Measurements from ENCODE around the gene ASS1. TPM values are rescaled to one million over a fixed set of nuclear protein-coding genes. Genes with fewer than 3 reads are reported as not detected.

Gene ASS1
- total RNA-seq, 1 experiment from 2014 or later: 249 TPM

DNA sequence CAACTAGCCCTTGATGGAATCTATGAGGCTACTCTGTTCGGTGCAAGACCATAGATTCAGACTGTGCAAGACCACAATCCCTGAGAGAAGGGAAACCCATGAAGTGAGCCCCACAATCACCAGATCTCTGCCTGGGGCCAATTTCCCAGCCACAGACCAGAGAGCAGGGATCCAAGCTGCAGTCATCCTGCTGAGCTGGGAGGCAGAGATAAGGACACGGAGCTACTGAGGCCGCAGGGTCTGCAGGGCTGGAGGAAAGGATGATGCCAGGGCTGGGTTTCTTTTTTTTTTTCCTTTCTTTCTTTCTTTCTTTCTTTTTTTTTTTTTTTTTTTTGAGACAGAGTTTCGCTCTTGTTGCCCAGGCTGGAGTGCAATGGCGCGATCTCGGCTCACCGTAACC is 86.9 kb downstream of the ASS1 start:
- no peak for DNase-seq (ENCODE audit: low read depth)

DNA sequence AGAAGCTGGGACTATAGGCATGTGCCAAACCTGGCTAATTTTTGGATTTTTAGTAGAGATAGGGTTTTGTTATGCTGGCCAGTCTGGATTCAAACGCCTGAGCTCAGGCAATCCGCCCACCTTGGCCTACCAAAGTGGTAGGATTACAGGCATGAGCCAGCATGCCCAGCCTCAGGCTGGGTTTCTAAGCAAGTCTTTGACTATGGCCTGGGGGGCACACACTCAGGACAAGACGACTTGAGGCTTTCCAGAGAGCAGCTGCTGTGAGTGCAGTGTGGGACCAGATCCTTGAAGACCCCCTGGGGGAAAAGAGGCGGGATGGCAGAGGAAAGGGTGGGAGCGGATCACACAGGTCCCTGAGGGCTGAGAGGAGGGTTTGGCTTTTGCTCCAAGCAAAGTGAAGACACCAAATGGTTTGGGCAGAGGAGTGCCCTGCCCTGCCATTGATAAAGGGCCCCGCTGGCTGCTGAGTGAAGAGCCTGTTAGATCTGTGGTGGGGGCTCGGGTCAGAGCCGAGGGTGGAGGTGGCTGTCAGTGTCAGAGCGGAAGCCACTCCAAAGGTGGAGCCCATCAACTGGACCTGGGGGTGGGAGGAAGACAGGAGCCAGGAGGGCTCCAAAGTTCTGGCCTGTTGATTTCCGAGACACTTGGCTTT is 87.8 kb downstream of the ASS1 start:
- no peak for DNase-seq (ENCODE audit: low read depth)

DNA sequence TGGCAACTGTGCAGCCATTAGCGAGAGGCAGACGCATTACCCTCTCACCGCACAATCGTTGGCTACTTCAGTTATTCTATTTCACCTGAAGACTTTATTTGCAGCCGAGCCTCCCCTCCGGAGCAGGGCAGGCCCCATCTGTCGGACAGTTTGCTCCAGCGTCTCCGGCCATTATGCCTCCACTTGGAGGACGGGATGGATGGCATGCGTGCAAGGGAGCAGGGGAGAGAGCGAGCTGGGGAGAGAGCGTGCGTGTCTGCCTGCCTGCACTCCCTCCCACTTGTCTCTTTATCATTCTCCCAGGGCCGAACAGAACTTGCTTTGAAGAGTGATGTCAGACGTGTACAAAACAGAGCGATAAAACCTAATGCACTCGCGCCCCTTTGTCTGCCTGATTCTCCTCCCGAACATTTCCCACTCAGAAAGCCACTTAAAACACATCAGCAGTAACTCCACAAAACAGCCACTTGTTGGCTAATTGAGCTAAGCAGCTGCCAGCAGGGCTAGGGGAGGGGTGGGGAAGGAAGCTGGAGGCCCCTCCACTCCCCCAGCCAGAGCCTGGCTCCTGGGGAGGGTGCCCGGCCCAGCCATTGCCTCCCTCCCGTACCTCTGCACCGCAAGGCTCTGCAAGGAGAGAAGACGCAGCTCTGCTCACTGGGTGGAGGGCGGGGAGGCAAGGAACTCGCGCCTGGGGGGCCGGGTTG is 91.2 kb downstream of the ASS1 start:
- DNase-seq (ENCODE audit: low read depth): peak; percentile 33

DNA sequence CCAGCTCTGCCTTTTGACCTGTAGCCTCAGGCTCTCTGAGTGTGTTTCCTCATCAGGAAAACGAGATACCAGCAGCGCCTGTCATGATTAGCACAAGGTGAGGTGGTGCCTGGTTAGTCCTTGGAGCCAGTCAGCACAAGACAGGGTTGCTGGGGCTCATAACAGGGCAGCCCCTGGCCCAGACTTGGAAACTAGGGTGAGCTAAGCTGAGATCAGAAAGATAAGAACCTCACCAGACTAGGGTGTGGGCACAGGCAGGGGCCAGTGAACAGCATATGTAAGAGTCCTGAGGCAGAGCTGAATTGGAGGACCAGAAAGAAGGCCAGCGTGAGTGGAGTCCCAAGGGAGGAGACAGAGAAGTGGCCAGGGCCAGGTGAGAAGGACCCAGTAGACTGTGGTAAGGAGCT is 91.9 kb downstream of the ASS1 start:
- DNase-seq (ENCODE audit: low read depth): no peak

DNA sequence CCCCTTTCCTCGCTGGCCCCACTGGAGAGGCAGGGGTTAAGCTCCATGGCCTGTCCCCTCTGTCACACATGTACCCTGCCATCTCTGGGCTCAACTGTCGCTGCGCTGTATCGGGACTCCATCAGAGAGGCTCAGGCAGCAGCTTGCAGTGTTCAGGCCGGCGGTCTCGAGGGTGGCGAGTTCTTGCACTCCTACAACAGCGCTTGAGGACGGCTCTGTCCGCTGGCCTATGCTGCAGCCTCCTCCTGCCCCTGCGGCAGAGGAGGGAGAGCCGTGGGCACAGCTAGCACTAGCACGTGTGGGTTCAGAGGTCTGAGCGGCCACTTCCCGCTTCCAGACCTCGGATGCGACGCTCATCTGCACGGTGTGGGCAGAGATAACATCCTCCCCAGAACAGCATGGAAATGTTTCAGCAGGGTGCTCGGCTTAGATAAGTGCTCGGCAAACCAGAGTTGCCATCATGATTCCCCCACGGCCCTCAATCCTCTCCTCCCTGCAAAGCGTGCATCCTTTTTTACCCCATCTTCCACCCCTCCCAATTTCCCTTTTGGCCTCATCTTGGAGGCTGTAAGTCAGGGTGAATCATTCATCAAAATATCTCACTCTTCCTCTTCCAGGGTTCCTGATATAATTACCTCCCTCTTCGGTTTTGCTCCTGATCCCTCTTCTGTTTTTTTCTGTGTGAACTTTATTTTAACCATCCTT is 92.7 kb downstream of the ASS1 start:
- peak; percentile 35 for DNase-seq (ENCODE audit: low read depth)

DNA sequence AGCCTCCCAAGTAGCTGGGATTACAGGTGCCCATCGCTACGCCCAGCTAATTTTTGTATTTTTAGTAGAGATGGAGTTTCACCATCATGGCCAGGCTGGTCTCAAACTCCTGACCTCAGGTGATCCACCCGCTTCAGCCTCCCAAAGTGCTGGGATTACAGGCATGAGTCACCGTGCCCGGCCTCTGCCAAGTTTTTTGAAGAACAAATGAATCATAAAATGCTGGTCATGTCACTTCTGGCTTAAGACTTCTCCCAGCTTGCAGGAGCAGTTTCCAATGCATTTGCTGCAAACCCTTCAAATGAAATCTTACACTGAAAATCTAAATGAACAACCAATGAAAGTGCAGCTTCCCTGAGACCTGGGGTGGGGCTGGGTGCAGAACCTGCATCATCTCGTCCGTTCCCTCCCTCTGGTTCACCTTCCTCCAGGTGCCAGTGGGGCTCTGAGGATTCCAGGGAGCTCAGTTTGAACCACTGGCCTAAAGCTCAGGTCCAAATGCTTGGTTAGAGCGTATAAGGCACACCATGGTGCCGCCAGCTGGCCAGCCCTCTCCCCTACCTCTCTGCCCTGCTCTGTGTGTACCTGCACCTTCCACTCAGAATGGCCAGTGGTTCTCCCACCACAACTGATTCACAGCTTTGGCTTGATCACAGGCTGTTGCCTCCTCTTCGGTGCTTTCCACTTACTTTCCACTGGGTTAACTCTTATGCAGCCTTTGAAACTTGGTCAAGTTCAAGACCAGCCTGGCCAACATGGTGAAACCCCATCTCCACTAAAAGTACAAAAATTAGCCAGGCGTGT is 94.9 kb downstream of the ASS1 start:
- peak; percentile 70 for DNase-seq (ENCODE audit: low read depth)

DNA sequence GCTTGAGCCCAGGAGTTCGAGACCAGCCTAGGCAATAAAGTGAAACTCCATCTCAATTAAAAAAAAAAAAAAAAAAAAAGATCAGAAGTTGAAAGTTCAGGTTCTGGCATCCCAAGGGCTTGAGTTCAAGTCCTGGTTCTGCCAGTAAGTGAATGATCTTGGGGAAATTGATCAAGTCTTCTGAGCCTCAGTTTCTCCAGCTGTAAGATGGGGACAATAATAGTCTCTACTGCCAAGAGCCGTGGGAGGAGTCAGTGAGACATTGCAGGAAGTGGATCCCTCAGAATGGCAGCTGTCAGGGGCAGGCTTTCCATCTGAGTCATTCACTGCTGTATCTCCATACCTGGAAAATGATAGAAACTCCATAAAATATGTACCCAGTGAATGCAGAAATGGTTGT is 96.8 kb downstream of the ASS1 start:
- DNase-seq (ENCODE audit: low read depth): no peak

DNA sequence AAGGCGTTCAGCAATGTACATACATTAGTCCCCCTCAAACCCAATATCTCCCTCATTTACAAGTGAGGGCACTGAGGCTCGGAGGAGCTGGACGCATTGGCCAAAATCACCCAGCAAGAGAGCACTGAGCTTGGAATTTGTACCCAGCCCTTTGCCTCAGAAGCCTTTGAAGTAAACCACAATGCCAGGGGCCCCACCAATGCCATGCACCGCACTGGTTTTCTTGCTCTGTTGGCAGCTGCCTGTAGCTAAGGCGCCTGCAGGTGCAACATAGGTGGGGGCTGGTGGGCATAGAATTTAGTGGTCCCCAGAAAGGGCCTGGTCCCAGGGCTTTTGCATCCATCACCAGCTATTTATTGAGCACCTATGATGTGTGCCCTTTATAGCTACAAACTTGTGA is 97.3 kb downstream of the ASS1 start:
- DNase-seq (ENCODE audit: low read depth): no peak

DNA sequence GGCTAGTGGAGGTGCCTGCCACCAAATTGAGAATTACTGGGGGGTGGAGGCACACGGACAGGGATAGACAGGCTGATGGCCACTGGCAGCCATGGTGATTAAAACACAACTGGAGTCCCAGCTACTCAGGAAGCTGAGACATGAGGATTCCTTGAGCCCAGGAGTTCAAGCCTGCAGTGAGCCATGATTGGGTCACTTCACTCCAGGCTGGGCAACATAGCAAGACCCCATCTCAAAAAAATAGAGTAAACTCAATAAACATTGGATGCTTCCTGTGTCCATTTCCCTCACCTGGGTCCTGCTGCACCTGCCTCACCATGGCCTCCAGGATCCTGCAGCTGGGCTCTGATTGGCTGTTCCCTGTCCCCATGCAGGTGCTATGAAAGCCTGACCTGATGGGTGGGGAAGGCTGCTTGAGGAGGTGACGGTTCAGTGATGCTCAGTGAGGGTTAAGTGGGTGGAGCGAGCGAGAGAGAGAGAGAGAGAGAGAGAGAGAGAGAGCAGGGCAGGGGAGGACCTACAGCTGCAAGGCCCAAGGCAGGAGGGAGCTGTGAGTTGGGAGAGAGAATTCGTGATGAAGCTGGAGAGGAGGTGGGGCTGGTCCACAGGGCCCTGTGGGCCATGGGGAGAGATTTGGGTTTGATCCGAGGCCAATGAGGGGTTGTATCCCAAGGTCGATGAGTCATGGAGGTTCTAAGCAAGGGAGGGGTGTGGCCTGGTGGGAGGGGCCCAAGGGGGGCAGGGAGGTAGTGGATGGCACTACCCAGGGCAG is 97.9 kb downstream of the ASS1 start:
- DNase-seq (ENCODE audit: low read depth): peak; percentile 49

DNA sequence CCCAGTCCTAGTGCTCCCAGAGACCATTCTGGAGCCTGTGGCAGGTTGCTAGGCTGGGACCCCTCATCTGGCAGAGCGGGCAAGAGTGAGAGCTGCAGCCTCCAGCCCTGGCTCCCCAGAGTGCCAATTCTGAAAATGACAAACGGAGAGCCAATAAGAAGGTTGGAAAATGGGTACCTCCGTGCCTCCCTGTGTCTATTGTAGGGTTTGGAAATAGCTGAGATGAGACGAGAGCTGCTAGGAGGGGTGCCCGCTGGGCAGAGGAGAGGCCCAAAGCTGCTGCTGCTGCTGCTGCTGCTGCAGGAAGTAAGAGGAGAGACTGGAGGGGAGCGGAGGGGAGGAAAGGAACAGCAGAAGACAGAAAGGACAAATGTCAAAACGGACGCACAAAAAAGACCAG is 98.6 kb downstream of the ASS1 start:
- DNase-seq (ENCODE audit: low read depth): no peak

DNA sequence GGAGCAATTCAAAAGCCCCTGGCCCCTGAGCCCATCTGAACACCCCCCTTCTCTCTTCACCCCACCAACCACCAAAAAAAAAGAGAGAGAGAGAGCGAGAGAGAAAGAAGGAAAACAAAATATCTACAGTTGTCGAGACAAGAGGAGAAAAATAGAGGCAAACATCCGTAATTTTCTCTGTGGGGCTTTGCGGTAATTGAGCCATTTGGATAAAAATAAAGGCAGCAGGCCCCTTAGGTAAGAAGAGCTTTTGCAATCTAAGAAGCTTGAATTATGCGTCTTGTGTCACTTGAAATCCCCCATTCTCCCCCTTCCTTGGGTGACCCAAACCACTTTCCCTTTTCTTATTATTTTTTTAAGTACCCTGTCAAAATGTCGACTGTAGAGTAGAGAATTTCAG is 99.1 kb downstream of the ASS1 start:
- DNase-seq (ENCODE audit: low read depth): no peak

DNA sequence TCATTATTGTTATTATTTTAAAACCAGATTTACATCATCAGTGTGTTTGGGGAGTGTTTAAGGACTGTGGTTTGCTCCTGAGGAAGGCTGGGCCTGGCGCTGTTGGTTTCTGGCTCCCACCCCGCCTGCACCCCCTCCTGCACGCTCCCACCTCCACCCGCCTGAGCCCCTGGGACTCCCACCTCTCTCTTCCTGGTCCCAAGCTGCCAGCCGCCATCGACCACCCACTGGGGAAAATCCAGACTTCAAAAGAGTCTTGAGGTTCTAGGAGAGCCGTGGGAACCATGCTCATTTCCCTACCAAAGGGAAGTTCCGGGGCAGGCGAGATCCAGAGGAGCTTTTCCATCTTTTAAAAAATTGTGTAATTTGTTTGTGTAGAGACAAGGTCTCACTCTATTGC is 99.6 kb downstream of the ASS1 start:
- DNase-seq (ENCODE audit: low read depth): no peak

DNA sequence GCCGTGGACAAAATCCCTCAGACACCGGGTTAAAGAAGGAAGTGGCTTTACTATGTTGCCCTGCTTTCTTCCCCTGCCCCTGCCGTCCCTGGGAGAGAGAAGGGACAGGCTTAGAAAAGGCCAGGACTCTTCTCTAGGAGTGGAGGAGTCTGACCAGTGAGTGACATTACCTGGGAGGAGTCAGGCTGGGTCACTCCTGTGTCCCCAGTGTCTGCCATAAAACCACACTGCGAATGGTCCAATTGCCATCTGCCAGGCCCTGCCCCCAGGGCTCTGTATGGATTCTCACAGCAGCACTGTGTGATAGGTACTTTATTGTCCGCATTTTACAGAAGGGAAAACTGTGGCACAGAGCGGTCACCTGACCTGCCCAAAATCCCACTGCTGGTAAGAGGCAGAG is 103.3 kb downstream of the ASS1 start:
- DNase-seq (ENCODE audit: low read depth): no peak

DNA sequence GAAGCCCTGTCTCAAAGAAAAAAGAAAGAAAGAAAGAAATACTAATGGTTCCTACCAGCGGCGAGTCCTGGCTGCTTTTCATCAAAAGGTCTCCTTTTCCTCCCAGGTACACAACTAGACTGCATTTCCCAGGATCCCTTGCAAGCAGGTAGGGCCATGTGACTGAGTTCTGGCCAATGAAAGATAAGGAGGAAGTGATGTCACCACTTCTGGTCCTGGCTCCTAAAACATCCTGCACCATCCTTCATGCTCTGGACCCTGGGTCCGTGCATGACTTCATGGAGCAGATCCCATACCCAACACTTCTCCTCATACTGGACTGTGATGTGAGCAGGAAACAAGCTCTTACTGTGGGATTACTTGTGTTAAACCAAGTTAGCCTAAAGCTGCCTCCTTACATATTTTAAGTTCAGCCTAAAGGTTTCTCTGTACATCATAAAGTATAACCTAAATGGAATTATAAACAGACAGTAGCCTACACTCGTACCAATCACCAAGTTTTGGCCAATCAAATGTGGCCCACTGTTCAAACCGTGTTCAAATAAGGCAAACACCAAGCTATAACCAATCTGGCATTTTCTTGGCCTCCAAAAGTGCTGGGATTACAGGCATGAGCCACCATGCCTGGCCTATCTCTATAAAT is 104.5 kb downstream of the ASS1 start:
- no peak for DNase-seq (ENCODE audit: low read depth)

Other genes with a start within 250 kb of the ASS1 start
- under 0.01 and 0.78 TPM in 2 replicates for gene HMCN2, start 179.2 kb upstream of the ASS1 start, total RNA-seq (2014; rRNA removed; shearing (Covaris generic))
- gene FUBP3, start 134.6 kb downstream of the ASS1 start, total RNA-seq (2014; rRNA removed; shearing (Covaris generic)): 33.0 and 37.2 TPM in 2 replicates
- gene PRDM12, start 219.6 kb downstream of the ASS1 start, total RNA-seq (2014; rRNA removed; shearing (Covaris generic)): not detected in 2 replicates
- 33.9 and 40.7 TPM in 2 replicates for gene EXOSC2, start 248.8 kb downstream of the ASS1 start, total RNA-seq (2014; rRNA removed; shearing (Covaris generic))